GM18873 (cell line): ENCODE measurements around the gene LIPG.
"Not testable (repeated sequence)": the region's sequence is repeated elsewhere in the genome, so short reads cannot be mapped to it uniquely, and the experiment has no call there.

Experiments
- ATAC-seq: cut with Tn5 transposase; IDR thresholded peaks from one replicate; pipeline ENCODE4 v1.9.1; 2021; ENCODE audit warnings: mild to moderate bottlenecking, moderate library complexity, moderate number of reproducible peaks; ENCODE audit not compliant: unreplicated experiment, low FRiP score

The LIPG gene

DNA sequence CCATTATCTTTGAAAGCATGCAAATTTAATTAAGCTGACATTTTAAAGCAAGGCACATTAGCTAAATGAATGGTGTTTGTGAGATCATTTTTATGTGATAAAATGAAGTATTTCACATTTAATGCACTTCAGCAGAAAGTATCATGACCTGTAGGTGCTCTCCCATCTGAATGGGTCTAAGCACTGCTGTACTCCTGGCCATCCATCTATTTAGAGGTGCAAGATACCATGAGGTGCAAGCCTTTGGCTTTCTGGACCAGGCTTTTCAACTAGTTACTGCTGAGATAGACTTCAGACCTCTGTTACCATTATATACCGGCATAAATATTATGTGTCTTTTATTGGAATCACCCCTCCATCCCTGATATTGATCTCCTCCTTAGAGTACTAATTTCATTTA is 15.6 kb upstream of the LIPG start:
- no peak for ATAC-seq

DNA sequence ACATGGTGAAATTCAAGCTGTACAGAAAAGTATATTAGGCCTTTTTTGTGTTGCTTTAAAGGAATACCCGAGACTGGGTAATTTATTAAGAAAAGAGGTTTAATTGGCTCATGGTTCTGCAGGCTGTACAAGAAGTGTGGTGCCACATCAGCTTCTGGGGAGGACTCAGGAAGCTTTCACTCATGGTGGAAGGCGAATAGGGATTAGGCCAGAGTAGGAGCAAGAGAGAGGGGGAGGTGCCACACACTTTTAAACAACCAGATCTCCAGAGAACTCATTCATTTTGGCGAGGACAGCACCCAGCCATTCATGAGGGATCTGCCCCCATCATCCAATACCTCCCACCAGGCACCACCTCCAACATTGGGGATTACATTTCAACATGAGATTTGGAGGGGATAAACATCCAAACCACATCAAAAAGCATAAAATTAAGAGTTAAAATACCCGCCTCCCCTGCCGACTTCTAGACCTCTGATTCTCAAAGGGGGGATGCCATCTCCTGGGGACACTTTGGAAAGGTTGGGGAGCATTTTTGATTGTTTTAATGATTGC is 15.1 kb upstream of the LIPG start:
- no peak for ATAC-seq

DNA sequence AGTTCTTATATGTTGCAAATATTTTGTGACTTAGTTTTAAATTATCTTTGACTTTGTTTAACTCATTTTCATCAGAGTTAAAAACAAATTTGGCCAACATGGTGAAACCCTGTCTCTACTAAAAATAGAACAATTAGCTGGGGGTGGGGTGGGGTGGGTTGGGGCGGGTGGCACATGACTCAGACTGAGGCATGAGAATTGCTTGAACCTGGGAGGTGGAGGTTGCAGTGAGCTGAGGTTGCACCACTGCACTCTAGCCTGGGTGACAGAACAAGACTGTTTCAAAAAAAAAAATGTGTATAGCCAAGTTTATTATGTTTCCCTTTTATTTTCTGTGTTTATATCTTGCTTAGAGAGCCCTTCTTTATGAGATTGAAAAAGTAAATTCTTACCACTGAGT is 14.2 kb upstream of the LIPG start:
- ATAC-seq, result no peak

DNA sequence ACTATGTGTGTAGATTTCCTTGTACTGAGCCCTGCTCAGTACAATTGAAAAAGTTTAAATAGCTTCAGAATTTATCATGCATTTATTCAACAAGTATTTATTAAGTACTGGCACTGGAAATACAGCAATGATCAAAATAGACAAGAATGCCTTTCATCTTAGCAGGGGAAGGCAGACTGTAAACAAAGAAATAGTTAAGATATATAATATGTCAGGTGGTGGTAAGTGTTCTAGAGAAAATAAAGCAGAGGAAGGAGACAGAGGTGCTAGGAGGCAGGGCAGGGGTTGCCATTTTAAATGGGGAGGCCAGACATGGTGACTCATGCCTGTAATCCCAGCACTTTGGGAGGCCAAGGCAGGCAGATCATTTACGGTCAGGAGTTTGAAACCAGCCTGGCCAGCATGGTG is 13.6 kb upstream of the LIPG start:
- ATAC-seq, result no peak

DNA sequence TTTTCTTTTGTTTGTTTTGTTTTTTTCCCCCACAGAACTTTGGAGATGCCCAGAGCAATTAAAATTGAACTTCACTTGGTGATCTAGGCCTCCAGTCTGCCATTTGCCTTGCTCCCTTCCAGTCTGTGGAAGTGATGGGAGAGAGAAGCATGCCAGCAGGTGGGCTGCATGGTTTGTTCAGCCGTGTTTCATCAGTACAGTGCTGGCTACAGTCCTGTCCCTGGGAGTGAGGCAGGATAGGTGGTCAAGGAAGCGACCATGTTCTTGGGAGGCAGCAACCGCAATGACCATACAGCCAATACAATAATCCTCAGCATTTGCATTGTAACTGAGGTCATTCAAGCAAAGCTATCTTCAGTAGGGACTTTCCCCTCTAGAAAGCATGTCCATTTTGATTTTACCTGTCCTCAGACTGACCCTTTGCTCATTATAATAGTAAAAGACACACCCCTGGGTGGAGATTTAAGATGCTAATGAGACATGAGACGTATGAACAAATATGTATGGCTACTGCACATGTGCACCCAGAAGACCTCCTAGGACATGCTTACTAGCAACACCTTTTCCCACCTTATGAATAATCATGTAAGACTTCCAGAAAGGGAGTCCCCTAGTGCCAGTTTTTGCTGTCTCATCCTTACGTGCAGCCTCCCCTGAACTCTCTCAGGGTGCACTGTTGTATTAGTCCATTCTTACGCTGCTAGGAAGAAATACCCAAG is 11.1 kb upstream of the LIPG start:
- no peak for ATAC-seq

DNA sequence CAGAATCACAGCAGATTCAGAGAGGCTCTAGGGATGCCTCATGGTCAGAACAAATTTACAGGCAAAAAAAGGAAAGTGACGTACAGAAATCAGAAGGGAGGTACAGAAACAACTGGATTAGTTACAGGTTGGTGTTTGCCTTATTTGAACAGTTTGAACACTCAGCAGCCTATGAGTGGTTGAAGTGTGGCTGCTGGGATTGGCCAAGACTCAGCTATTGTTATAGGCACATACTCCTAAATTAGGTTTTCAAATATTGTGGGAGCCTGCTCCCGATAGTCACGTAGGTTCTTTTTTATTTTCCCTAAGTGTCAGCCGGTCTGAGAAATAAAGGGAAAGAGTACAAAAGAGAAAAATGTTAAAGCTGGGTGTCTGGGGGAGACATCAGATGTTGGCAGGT is 8.9 kb upstream of the LIPG start:
- ATAC-seq, result no peak

DNA sequence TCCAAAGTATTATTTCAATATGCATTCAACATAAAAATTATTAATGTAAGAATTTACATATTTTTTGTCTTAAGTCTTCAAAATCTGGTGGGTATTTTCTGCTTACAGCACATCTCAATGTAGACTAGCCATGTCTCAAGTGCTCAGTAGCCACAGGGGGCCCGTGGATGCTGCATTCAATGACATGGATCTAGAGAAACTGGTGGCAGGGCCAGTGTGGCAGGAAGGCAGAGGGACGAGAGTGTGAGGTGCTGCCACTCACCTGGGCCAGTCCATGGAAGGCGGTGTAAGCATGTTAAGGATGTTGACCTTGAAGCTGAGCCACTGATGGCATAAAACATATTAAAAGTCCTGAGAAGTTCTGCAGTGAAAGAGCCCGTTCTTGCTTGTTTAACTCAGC is 6.2 kb upstream of the LIPG start:
- no peak for ATAC-seq

DNA sequence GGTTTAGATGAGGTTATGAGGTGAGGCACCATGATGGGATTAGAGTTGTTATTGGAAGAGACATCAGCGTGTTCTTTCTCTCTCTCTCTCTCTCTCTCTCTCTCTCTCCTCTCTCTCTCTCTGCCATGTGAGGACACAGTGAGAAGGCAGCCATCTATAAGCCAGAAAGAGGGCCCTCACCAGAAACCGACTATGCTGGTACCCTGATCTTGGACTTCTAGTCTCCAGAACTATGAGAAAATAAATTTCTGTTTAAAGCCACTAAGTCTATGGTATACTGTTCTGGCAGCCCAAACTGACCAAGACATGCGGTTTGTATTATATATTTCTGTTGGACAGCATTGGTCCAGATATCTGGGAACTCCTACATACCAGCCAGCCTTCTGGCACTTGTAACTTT is 3.5 kb upstream of the LIPG start:
- ATAC-seq, result no peak

DNA sequence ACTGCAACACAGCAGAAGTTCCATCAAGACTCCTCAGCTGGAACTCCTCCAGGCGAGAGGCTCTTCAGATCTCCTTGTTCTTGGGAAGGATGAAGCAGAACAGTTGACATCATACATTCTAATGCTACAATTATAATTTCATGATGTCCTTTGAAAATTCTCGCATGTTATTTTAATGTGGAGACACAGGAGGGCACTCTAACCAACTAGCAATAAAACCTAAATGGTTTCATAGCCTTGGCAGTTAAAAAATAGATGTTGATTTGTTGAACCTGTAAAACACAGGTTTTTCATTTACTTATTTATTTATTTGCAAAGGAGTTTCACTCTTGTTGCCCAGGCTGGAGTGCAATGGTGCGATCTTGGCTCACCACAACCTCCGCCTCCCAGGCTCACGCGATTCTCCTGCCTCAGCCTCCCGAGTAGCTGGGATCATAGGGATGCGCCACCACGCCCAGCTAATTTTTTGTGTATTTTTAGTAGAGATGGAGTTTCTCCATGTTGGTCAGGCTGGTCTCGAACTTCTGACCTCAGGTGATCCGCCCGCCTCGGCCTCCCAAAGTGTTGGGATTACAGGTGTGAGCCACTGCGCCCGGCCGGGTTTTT is 2.4 kb upstream of the LIPG start:
- ATAC-seq, result not testable (repeated sequence)

DNA sequence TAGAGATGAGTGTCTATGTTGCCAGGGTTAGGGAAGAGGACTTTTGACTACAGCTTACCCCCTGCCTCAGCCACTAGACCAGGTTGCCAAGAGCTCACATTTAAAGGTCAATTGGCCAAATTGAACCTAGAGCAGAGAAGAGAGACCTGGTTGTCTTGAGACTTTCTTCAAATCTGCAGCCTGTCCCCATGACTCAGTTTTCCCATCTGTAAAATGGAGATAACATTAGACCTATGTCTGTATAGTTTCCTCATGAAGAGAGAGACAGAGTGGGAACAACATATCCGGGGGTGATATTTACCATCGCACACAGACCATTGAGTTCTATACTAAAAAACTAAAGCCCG is 1.6 kb upstream of the LIPG start:
- no peak for ATAC-seq

DNA sequence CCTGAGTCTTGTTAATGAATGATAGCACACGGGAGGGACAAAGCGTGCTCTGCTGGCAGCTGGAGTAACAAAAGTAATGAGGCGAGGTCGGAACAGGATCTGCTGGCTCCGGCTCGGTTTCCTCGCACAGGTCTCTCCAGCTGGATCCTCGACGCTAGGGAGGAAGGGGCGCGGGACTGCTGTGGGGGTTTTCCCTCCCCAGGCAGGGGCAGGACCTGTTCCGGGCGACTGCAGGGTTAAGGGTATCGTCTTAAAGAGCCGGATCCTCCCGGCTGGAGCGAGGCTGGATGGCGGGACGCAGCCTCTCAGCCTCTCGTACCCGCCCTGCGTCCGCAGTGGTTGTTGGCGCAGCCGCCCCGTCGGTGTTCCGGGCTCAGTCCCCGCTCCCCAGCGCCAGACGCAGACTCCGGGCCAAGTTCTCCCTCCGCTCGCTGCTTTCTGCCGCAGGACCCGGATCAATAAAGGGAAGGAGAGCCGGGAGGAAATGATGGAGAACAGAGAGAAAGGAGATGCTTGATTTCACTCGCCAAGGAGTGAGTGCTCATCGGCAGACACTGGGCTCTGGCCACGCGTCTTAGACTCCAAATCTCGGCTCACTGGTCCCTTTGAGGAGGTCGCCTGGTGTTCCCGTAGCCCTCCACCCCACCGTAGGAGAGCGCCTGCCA is 1.1 kb upstream of the LIPG start:
- no peak for ATAC-seq

DNA sequence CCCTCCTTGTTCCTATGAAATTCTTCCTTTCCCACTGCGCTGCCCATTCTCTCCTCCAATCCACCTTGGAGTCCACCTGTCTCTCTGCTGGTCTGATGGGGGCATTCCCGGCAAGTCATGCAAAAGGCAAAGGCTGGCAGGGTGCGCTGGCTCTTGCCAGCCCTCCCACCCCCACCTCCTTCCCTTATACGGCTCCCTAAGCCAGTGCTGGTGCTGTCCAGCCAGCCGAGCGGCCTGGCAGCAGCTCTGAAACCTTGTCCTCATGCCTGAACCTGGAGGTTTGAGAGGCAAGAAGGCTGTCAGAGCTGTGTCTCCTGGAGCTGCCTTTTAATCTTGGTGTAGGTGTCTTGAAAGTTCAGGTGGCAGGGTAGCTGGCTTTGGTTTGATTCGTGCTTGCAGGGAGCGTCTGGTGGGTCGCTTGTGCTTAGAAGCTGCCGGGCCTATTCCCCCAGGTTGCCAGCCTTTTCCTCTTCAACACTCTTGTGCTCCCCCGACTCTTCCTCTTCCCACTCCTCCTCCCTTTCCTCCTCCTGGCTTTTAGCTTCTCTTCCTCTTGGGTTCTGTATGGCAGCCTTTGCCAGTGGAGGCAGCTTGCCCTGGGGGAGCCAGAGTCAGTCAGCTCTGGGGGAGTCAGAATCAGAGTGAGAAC is 748 bp downstream of the LIPG start:
- ATAC-seq, result no peak

DNA sequence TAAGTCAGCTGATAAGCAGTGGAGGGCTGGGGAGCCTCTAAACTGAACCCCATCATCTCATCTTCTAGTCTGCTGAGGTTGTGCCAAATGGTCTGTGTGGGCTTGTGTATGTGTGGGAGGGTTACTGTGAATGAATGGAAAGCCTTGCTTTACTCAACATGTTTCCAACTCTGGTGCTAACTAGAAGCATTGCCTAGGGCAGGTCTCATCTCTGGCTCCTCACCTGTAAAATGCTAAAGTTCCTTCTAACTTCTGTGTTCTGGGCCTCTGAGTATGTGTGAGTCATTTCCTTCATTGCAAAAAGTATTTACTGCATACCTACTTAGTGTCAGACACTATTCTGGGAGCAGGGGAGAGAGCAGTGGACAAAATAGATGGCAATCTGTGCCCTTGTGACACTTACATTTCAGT is 1.3 kb downstream of the LIPG start:
- ATAC-seq, result no peak

DNA sequence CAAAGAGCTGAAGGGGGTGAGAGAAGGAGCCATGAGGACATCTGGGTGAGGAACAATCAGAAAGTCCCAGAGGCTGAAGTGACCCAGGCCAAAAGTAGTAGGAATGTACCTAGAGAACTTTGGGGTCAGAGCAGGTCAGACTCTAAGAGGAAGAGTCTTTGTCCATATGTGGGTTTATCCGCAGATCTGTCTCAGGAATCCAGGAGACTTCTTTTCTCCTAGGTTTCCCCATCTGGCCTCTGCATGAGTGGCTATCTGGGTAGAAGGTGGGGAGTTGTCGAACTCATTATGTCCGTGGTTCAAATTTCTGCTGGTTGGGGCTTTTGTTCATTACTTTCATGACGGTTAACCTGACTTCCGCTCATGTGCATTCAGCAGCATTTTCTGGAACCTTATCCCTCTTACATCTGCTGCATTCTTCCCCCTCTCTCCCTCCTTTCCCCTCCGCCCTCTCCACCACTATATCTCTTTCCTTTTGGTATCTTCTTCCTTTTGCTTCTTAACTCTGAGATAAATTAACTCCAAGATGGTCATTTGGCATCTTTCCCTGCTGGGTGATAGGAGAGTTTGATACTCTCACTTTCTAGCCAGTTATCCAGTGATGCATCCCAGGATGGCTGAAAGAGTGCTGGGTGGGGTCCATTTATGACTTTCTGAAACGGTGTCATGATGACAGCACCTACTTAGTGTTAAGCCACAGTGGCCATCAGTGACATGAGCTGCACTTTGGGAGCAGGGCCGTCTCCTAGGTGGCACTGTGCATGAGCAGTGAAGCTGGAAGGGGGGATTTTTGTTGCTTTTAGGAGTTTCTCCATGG is 2.1 kb downstream of the LIPG start:
- no peak for ATAC-seq

DNA sequence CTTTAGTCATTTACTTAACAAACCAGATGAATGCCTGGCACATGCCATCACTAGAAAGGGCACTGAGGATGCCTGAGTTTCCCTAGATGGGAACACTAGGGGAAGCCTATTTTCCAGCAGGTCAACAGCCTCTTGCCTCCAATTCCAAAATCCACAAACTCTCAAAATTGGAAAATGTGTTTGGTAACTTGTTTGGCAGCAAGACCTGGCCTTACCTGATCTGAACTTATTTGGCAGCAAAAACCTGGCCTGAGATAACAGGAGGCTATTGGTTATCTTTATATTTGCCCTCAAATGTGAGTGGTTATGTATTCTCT is 2.6 kb downstream of the LIPG start:
- no peak for ATAC-seq

DNA sequence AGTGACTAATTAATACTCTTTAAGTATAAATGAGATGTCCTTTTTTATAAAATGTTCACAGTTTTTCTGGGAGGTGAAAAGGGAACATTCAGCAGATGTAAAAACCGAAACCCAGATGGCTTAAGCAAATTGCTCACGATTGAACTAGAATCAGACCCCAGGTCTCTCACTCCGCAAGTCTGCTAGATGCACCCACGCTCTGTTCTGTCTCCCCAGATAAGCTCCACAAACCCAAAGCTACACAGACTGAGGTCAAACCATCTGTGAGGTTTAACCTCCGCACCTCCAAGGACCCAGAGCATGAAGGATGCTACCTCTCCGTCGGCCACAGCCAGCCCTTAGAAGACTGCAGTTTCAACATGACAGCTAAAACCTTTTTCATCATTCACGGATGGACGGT is 3.2 kb downstream of the LIPG start:
- no peak for ATAC-seq

DNA sequence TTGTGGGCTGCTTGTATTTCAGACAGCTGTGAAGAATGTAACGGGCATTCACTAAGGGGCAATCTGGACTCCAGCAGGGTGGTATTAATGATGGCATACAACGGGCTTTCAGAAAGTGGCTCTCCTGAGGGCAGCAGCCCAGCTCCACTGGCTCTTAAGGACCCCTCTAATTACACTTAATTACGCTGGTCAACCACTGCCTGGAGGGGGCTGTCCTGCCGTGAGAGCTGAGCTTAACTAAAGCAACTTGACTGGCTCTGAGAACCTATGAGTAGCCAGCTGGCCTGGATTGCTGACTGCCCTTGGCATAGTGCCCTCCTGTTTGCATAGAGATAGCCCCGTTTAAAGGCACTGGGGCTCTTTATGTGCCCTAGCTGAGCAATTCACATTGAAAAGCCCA is 3.8 kb downstream of the LIPG start:
- ATAC-seq, result no peak

DNA sequence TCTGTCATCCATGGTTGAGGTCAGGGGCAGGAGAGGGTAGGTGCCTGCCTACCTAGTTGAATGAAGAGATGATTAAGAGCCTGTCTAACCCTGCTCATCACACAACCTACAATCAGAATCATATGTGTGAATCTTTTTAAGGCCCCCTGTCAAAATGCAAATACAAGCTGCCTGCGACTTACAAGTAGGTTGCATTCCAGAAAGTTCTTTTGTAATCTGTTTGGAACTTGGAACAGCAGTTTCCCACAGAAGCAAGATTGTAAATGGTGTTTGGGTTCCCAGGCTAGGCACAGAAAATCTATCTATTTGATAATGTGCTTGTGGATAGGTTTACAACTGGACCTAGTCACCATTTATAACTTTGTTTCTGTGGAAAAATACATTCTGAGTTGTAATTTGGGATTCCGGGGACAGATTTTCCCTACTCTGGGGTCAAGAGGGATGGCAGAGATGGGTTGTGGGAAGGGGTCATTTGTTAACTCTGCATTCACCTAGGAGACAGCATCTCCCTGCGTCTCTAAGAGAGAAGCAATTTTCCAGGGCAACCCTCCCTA is 4.4 kb downstream of the LIPG start:
- ATAC-seq, result no peak

DNA sequence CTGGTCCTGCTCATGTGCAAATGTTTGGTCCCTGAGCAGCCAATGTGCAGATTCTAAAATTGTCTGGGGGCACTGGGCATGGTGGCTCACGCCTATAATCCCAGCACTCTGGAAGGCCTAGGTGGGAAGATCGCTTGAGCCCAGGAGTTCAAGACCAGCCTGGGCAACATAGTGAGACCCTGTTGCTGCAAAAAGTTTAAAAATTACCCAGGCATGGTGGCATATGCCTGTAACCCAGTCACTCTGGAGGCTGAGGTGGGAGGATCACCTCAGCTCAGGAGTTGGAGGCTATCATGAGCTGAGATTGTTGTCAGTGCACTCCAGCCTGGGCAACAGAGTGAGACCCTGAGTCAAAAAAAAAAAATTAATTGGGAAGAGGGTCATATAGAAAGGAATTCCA is 5.1 kb downstream of the LIPG start:
- ATAC-seq, result no peak

DNA sequence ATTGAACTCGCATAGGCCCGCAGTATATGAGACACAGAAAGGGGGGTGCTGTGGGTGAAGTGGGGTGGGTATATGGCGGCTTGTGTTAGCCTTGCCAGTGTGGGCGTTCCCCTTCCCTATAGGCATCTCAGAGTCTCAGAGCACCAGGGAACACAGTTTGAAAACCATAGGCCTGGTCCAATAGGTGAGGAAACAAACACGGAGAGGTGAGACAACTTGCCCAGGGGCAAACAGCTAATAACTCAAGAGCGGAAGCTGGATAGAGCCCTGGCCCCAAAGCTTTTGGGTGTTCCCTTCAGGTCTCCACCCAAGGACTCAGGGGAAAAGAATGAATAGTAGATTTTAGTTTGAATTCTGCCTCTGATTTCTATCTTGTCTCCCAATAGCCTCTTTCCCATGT is 7.9 kb downstream of the LIPG start:
- no peak for ATAC-seq
